WI38 (cell line): Measurements from ENCODE around the gene RIPOR3.

Source experiments
- H3K4me3 ChIP-seq: 2 replicates; pipeline ENCODE4 v1.5.1; 2011; ENCODE audit warnings: low read depth, mild to moderate bottlenecking, control low read depth, low read length
- CTCF ChIP-seq: IDR thresholded peaks from 2 replicates; pipeline ENCODE4 v1.5.1; 2012; ENCODE audit warnings: low read depth, mild to moderate bottlenecking, control low read depth, low read length

RIPOR3 gene

GRCh38 chr20:50668798-50669197 lies 22.5 kb downstream of the RIPOR3 start:
- no peak overlapping the region for H3K4me3 ChIP-seq
- TF ChIP-seq CTCF: no peak

GRCh38 chr20:50668326-50668725 lies 23.0 kb downstream of the RIPOR3 start:
- H3K4me3 ChIP-seq: no peak overlapping the region
- no peak for TF ChIP-seq CTCF

DNA sequence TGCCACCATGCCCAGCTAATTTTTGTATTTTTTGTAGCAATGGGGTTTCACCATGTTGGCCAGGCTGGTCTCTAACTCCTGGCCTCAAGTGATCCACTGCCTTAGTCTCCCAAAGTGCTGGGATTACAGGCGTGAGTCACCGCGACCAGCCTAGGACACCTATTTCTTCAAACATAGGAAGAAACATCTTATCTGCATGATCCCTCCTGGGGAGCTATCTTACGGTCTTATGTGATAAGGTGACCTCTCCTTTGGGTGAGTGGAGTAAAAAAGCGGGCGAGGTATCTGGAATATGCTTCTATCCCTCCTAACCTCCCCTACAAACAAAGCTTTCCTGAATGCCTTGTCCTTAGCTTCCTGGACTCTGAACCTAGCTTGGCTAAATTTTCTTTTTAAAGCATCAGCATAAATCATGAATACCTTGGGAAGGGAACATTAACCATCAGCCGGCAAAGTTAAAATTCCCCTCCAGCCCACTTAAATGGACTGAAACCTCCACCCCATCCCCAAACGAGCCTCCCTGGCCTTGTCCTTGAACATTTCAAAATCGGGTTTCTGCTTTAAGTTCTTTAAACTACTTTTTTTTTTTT lies 24.5 kb downstream of the RIPOR3 start:
- H3K4me3 ChIP-seq: no peak overlapping the region
- no peak for TF ChIP-seq CTCF

DNA sequence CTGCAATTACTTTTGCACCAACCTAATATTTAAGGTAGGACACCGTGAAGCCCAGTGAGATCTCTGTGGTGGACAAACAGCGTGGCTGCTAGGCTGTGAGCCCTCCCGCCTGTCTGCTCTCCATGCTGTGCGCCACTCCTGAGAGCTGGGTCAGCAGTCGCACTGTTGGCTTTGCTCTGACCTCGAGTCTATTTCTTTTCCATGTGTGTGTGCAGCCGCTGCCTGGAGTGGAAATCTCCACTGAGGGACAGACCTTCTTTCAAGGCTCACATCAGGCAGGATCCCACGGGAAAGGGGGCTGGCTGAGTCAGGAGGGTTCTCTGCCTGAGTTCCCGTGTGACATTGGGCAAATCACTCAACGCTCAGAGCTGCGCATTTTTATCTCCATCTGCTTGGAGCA lies 27.1 kb downstream of the RIPOR3 start:
- no peak overlapping the region for H3K4me3 ChIP-seq
- no peak for TF ChIP-seq CTCF

- TF ChIP-seq CTCF: no peak
- H3K4me3 ChIP-seq: no peak overlapping the region
Observed at GRCh38 chr20:50663095-50663821, 28.1 kb downstream of the RIPOR3 start.

GRCh38 chr20:50659975-50660670 lies 31.2 kb downstream of the RIPOR3 start:
- no peak overlapping the region for H3K4me3 ChIP-seq
- TF ChIP-seq CTCF: no peak

GRCh38 chr20:50658804-50659380 lies 32.5 kb downstream of the RIPOR3 start:
- H3K4me3 ChIP-seq: no peak overlapping the region
- TF ChIP-seq CTCF: no peak
